GM23338 (cell line): ENCODE results near the gene RIBC2. TPM values are rescaled to one million over a fixed set of nuclear protein-coding genes. Genes with fewer than 3 reads are reported as not detected.

Experiments
- ATAC-seq: fragments of 200-7000 bp; cut with Tn5 transposase; 3 replicates; pipeline ENCODE4 v1.9.1; 2020
- DNase-seq: peaks from one replicate; pipeline ENCODE4 v3.0.0-alpha.2; 2015; ENCODE audit warnings: low spot score
- H2AFZ ChIP-seq: fragments of 200-600 bp; sonication (generic); 2 replicates; pipeline ENCODE4 v1.8.0; 2016; ENCODE audit warnings: antibody characterized with exemption, mild to moderate bottlenecking, moderate library complexity
- H3F3A ChIP-seq: fragments of 200-600 bp; sonication (generic); replicated peaks from 2 replicates; pipeline ENCODE4 v1.8.0; 2017; ENCODE audit warnings: antibody characterized with exemption, mixed run types, low read depth
- H3K27ac ChIP-seq: fragments of 200-600 bp; sonication (generic); 2 replicates; pipeline ENCODE4 v1.6.1; 2016; ENCODE audit warnings: low read depth
- H3K27me3 ChIP-seq: fragments of 200-600 bp; sonication (generic); 2 replicates; pipeline ENCODE4 v1.8.0; 2016; ENCODE audit warnings: mild to moderate bottlenecking, mixed run types, moderate library complexity; ENCODE audit not compliant: insufficient read depth
- H3K36me3 ChIP-seq: fragments of 200-600 bp; sonication (generic); 2 replicates; pipeline ENCODE4 v1.8.0; 2016; ENCODE audit warnings: mild to moderate bottlenecking; ENCODE audit not compliant: insufficient read depth
- H3K4me1 ChIP-seq: fragments of 200-600 bp; sonication (generic); 2 replicates; pipeline ENCODE4 v1.8.0; 2016; ENCODE audit warnings: mild to moderate bottlenecking, moderate library complexity; ENCODE audit not compliant: insufficient read depth
- H3K4me2 ChIP-seq: fragments of 200-600 bp; sonication (generic); 2 replicates; pipeline ENCODE4 v1.7.1; 2017; ENCODE audit warnings: mixed run types
- H3K4me3 ChIP-seq: fragments of 200-600 bp; sonication (generic); 2 replicates; pipeline ENCODE4 v1.6.1; 2016; ENCODE audit warnings: mixed run types
- H3K79me2 ChIP-seq: fragments of 200-600 bp; sonication (generic); replicated peaks from 2 replicates; pipeline ENCODE4 v1.8.0; 2017; ENCODE audit warnings: mild to moderate bottlenecking; ENCODE audit not compliant: insufficient read depth
- H3K9me2 ChIP-seq: fragments of 200-600 bp; sonication (generic); 2 replicates; pipeline ENCODE4 v1.8.0; 2017; ENCODE audit not compliant: insufficient read depth
- H4K20me1 ChIP-seq: fragments of 200-600 bp; sonication (generic); replicated peaks from 2 replicates; pipeline ENCODE4 v1.8.0; 2017; ENCODE audit warnings: mild to moderate bottlenecking; ENCODE audit not compliant: insufficient read depth
- H3K27ac Mint-ChIP-seq: 2 replicates; pipeline ENCODE4 v1.8.0; 2020; ENCODE audit warnings: inconsistent platforms, mild to moderate bottlenecking, moderate library complexity, mixed read lengths
- H3K27me3 Mint-ChIP-seq: 3 replicates; pipeline ENCODE4 v1.8.0; 2022; ENCODE audit warnings: low read depth, mild to moderate bottlenecking, moderate library complexity, mixed read lengths, inconsistent platforms; ENCODE audit not compliant: insufficient read depth, poor library complexity
- H3K36me3 Mint-ChIP-seq: 3 replicates; pipeline ENCODE4 v1.8.0; 2021; ENCODE audit warnings: low read depth, mild to moderate bottlenecking, inconsistent platforms, moderate library complexity, mixed read lengths
- H3K4me1 Mint-ChIP-seq: 3 replicates; pipeline ENCODE4 v1.8.0; 2020; ENCODE audit warnings: mild to moderate bottlenecking, inconsistent platforms, mixed read lengths
- H3K4me3 Mint-ChIP-seq: 3 replicates; pipeline ENCODE4 v1.8.0; 2021; ENCODE audit warnings: moderate library complexity, mild to moderate bottlenecking, inconsistent platforms, mixed read lengths
- H3K9me3 Mint-ChIP-seq: 3 replicates; pipeline ENCODE4 v1.8.0; 2020; ENCODE audit warnings: moderate library complexity, mild to moderate bottlenecking, inconsistent platforms, mixed read lengths
- CREB1 ChIP-seq: fragments of 250-450 bp; sonication (Bioruptor Pico); IDR thresholded peaks from 2 replicates; pipeline ENCODE4 v1.5.0; 2020; ENCODE audit warnings: low read depth, mild to moderate bottlenecking, moderate library complexity
- CTCF ChIP-seq, 2 experiments: fragments of 200-600 bp in 1 of 2; sonication (generic) in 1 of 2; conservative IDR thresholded peaks; 2 replicates each; pipeline versions ENCODE4 v1.5.1 to v1.6.1; 2016 to 2017; ENCODE audit warnings: antibody characterized with exemption in 2 of 2, low read depth in 2 of 2, mild to moderate bottlenecking in 2 of 2, moderate library complexity in 1 of 2
- EZH2 ChIP-seq: fragments of 200-600 bp; sonication (generic); IDR thresholded peaks from one replicate; pipeline ENCODE4 v1.8.0; 2017; ENCODE audit warnings: antibody characterized with exemption, mild to moderate bottlenecking, low read depth; ENCODE audit not compliant: unreplicated experiment
- NANOG ChIP-seq: IDR thresholded peaks from 2 replicates; pipeline ENCODE4 v1.6.1; 2016; ENCODE audit warnings: antibody characterized with exemption, borderline replicate concordance
- POLR2AphosphoS5 ChIP-seq: IDR thresholded peaks from 2 replicates; pipeline ENCODE4 v1.6.1; 2016; ENCODE audit warnings: antibody characterized with exemption, low read depth
- STAT1 ChIP-seq: IDR thresholded peaks from one replicate; pipeline ENCODE4 v1.6.1; 2016; ENCODE audit warnings: antibody characterized with exemption; ENCODE audit not compliant: unreplicated experiment
- ZNF114 ChIP-seq: fragments of 250-450 bp; sonication (Bioruptor Pico); IDR thresholded peaks from 2 replicates; pipeline ENCODE4 v1.5.0; 2020; ENCODE audit warnings: mild to moderate bottlenecking, moderate library complexity
- ZNF331 ChIP-seq: fragments of 250-450 bp; sonication (Bioruptor Pico); IDR thresholded peaks from 2 replicates; pipeline ENCODE4 v1.5.0; 2020; ENCODE audit warnings: low read depth, mild to moderate bottlenecking, moderate library complexity
- ZNF462 ChIP-seq: fragments of 250-450 bp; sonication (Bioruptor Pico); IDR thresholded peaks from 2 replicates; pipeline ENCODE4 v1.5.0; 2020; ENCODE audit warnings: mild to moderate bottlenecking, moderate library complexity
- polyA plus RNA-seq: library from polyadenylated mRNA; unstranded; fragments of >200 nt; fragmentation: Nextera tagmentation; extraction: Ambion mirVana; gene quantifications from 2 replicates; pipeline ENCODE4 v1.2.1, GENCODE V29; 2016
- total RNA-seq: library from RNA; depleted of rRNA; stranded (reverse); fragments of >200 nt; shearing (Covaris generic); gene quantifications from 2 replicates; pipeline ENCODE4 v1.2.3, GENCODE V29; 2014

RIBC2 gene
- total and polyA plus RNA-seq, 2 experiments from 2014 or later: 2.2 to 2.8 TPM

GRCh38 chr22:45453764-45454163, 40.3 kb downstream of the RIBC2 start (continued):
- TF ChIP-seq CREB1 (CRISPR knock-in tag) (no peak), ZNF462 (CRISPR knock-in tag) (no peak), ZNF331 (CRISPR knock-in tag) (no peak), NANOG (no peak)

GRCh38 chr22:45454275-45454674, 40.8 kb downstream of the RIBC2 start:
- Histone ChIP-seq H4K20me1 (no peaks in the 10 kb centered on the region), H3K4me1 (no peaks in the 10 kb centered on the region), H3K27me3 (no peaks in the 10 kb centered on the region), H3K79me2 (no peaks in the 10 kb centered on the region), H3K36me3 (no peaks in the 10 kb centered on the region), H3F3A (no peaks in the 10 kb centered on the region), H3K27ac (no peak overlapping the region), H2AFZ (no peak overlapping the region), H3K9me2 (no peaks in the 10 kb centered on the region), H3K4me2 (no peak overlapping the region), H3K4me3 (no peak overlapping the region)
- Mint-ChIP-seq H3K4me1 (no peaks in the 10 kb centered on the region), H3K4me3 (no peak overlapping the region), H3K27me3 (peaks cover 5% of the 10 kb centered on the region), H3K27ac (no peak overlapping the region), H3K36me3 (no peaks in the 10 kb centered on the region; the same call in 2 of the 3 replicates), H3K9me3 (no peaks in the 10 kb centered on the region)
- ATAC-seq (no peak), DNase-seq (no peak)
- TF ChIP-seq ZNF114 (CRISPR knock-in tag): no peak
- TF ChIP-seq ZNF462 (CRISPR knock-in tag): no peak
- TF ChIP-seq CREB1 (CRISPR knock-in tag): no peak
- no peak for TF ChIP-seq STAT1
- TF ChIP-seq EZH2: no peak
- TF ChIP-seq POLR2AphosphoS5: no peak
- TF ChIP-seq CTCF (conservative IDR thresholded peaks at IDR 0.05; ENCODE audit: low read depth in 2 of 2): no peak
